Breast epithelium (tissue), 4 donors: Measurements from ENCODE around the gene GADL1. TPM values are rescaled to one million over a fixed set of nuclear protein-coding genes. Genes with fewer than 3 reads are reported as not detected.

ENCODE experiments used
- DNase-seq, 2 donors: peaks; one replicate each; pipeline ENCODE4 v3.0.0-alpha.2; 2019; ENCODE audit warnings: low spot score in 2 of 2
- H3K27ac ChIP-seq, 2 donors: fragments of 200-600 bp; sonication (generic) in 1 of 2; one replicate each; pipeline ENCODE4 v1.5.1; 2016 to 2019; ENCODE audit warnings: mild to moderate bottlenecking in 1 of 2
- H3K27me3 ChIP-seq, 2 donors: fragments of 200-600 bp; sonication (generic) in 1 of 2; one replicate each; pipeline versions ENCODE4 v1.5.1 to v1.6.0; 2017 to 2019; ENCODE audit warnings: control low read depth in 1 of 2, mild to moderate bottlenecking in 1 of 2
- H3K36me3 ChIP-seq: fragments of 200-600 bp; one replicate; pipeline ENCODE4 v1.5.1; 2019
- H3K4me1 ChIP-seq, 2 donors: fragments of 200-600 bp; sonication (generic); one replicate each; pipeline ENCODE4 v1.5.1; 2016 to 2019; ENCODE audit warnings: control low read depth in 1 of 2
- H3K4me3 ChIP-seq, 3 donors: fragments of 200-600 bp; sonication (generic); 1 replicate in 2 of 3; 2 replicates in 1 of 3; pipeline ENCODE4 v1.5.1; 2016 to 2019; ENCODE audit warnings: mild to moderate bottlenecking in 3 of 3, moderate library complexity in 2 of 3
- H3K9me3 ChIP-seq, 2 donors: fragments of 200-600 bp; sonication (generic) in 1 of 2; one replicate each; pipeline ENCODE4 v1.5.1; 2016 to 2019; ENCODE audit warnings: control low read depth in 1 of 2
- POLR2A ChIP-seq: fragments of 450-650 bp; IDR thresholded peaks from one replicate; pipeline ENCODE4 v1.6.1; 2016; ENCODE audit warnings: antibody characterized with exemption, mild to moderate bottlenecking, moderate library complexity
- POLR2AphosphoS5 ChIP-seq, 3 donors: sonication (generic); formaldehyde crosslinking; IDR thresholded peaks; one replicate each; pipeline ENCODE4 v1.6.1; 2017; ENCODE audit warnings: antibody characterized with exemption in 3 of 3
- intact Hi-C: fragments of 100-400 bp; cut with DNase I; formaldehyde crosslinking; loops from one replicate; pipeline ENCODE4 v1.15.1; 2023; ENCODE audit warnings: low total_unique reads
- total RNA-seq, 3 donors: library from RNA; depleted of rRNA; stranded (reverse); fragments of >200 nt; gene quantifications; one replicate each; pipeline ENCODE4 v1.1.0, GENCODE V29; 2016
- TF ChIP-seq, protein P1 (sequence below), 3 donors: fragments of 450-650 bp; IDR thresholded peaks; one replicate each; pipeline ENCODE4 v1.5.1; 2016 to 2017; ENCODE audit warnings: antibody characterized with exemption in 3 of 3, mild to moderate bottlenecking in 3 of 3, moderate library complexity in 3 of 3

Gene GADL1
- total RNA-seq, 3 donors from 2014 or later: not detected

DNA sequence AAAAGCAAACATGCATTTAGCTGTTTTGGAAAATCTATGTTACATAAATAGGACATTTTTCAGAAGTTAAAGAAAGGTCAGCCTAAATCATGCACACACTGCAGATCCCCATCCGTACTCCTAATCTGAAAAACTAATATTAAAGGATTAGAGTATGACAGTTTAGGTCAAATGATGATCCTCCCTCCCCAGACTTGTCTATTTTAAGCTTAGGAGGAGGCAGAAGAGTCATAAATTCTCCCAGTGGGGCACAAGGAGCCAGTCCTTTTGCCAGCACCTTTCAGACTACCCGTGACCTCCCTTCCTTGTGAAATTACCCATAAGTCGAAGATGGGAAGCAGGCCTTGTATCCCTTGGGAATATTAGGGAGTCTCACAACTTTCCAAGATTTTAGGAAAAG, 210.1 kb downstream of the GADL1 start:
- H3K27ac ChIP-seq: peak overlapping the region in 1 of 2 donors; percentile 4
- H3K9me3 ChIP-seq: no peaks in the 10 kb centered on the region
- H3K4me3 ChIP-seq: no peak overlapping the region
- peaks cover 4 to 8% of the 10 kb centered on the region in 2 donors for H3K4me1 ChIP-seq
- H3K27me3 ChIP-seq: no peaks in the 10 kb centered on the region
- intact Hi-C loops: no loop called here
- H3K36me3 ChIP-seq: no peaks in the 10 kb centered on the region
- TF ChIP-seq POLR2AphosphoS5 (IDR thresholded peaks at IDR 0.05) (no peak), POLR2A (no peak)
- TF ChIP-seq, protein P1, sequence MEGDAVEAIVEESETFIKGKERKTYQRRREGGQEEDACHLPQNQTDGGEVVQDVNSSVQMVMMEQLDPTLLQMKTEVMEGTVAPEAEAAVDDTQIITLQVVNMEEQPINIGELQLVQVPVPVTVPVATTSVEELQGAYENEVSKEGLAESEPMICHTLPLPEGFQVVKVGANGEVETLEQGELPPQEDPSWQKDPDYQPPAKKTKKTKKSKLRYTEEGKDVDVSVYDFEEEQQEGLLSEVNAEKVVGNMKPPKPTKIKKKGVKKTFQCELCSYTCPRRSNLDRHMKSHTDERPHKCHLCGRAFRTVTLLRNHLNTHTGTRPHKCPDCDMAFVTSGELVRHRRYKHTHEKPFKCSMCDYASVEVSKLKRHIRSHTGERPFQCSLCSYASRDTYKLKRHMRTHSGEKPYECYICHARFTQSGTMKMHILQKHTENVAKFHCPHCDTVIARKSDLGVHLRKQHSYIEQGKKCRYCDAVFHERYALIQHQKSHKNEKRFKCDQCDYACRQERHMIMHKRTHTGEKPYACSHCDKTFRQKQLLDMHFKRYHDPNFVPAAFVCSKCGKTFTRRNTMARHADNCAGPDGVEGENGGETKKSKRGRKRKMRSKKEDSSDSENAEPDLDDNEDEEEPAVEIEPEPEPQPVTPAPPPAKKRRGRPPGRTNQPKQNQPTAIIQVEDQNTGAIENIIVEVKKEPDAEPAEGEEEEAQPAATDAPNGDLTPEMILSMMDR (IDR thresholded peaks at IDR 0.05): no peak
- no peak for DNase-seq

DNA sequence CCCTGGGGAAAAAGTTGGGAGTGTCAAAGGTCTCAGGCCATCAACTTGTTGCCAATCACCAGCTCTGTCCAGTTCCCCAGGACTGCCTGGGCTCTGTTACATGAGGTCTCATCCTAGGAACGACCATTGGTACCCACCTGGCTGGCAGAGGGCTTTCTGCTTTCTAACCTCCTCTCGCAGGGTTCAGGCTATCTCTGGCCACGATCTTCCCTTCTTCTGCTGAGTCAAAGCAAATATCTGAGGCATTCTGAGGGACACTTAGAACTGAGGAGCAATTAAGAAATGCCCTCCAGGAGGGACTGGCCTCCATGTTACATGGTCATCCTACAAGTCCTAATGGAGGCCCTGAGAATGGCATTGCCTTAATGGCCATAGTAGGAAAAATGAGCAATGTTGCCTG, 210.7 kb downstream of the GADL1 start:
- intact Hi-C loops: no loop called here
- no peaks in the 10 kb centered on the region for H3K36me3 ChIP-seq

DNA sequence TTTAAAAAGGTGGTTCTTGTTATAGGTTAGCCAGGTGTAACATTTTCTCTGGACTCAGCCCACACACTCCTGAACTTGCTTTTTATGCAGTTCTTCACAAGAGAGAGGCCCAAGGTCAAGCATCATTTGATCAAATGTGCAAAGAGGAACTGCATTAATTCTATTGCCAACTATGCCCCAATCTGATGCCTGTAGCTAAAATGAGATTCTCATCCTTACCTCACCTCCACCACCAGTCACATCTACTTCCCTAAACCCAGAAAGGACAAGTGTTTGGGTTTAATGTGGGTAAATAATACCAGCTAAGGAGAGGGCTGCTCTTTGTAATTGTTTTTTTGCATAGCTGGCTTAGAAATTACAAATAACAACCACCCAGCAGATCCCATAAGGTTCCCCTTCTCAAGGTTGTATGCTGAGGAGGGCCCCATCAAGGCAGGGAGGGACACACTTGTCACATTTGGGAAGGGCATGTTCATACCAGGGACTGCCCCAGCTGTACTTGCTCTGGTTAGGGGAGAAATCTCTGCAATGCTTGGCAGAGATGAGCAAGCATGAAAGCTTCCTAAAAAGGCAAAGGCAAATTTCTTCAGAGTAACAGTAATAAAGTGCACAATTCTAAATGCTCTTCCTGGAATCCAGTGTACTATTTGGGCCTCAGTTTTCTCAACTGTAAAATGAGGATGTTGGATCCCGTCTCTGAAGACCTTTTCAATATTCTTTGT, 211.9 kb downstream of the GADL1 start:
- Histone ChIP-seq H3K9me3 (no peaks in the 10 kb centered on the region), H3K36me3 (no peaks in the 10 kb centered on the region), H3K27ac (peak overlapping the region; percentile 65 to 76), H3K4me3 (no peak overlapping the region), H3K4me1 (peaks cover 0 to 4% of the 10 kb centered on the region in 2 donors), H3K27me3 (no peaks in the 10 kb centered on the region)
- DNase-seq: no peak
- TF ChIP-seq POLR2A (no peak), POLR2AphosphoS5 (IDR thresholded peaks at IDR 0.05) (no peak)
- TF ChIP-seq, protein P1 (IDR thresholded peaks at IDR 0.05): no peak
- intact Hi-C loops: no loop called here

More for the DNA sequence above, 210.7 kb downstream of the GADL1 start:
- no peak for DNase-seq
- TF ChIP-seq POLR2AphosphoS5 (IDR thresholded peaks at IDR 0.05) (no peak), POLR2A (no peak)
- TF ChIP-seq, protein P1 (IDR thresholded peaks at IDR 0.05): no peak
- H3K27ac ChIP-seq: peak overlapping the region; percentile 38 to 65
- no peaks in the 10 kb centered on the region for H3K27me3 ChIP-seq
- peaks cover 2 to 4% of the 10 kb centered on the region in 2 donors for H3K4me1 ChIP-seq
- no peak overlapping the region for H3K4me3 ChIP-seq
- no peaks in the 10 kb centered on the region for H3K9me3 ChIP-seq

DNA sequence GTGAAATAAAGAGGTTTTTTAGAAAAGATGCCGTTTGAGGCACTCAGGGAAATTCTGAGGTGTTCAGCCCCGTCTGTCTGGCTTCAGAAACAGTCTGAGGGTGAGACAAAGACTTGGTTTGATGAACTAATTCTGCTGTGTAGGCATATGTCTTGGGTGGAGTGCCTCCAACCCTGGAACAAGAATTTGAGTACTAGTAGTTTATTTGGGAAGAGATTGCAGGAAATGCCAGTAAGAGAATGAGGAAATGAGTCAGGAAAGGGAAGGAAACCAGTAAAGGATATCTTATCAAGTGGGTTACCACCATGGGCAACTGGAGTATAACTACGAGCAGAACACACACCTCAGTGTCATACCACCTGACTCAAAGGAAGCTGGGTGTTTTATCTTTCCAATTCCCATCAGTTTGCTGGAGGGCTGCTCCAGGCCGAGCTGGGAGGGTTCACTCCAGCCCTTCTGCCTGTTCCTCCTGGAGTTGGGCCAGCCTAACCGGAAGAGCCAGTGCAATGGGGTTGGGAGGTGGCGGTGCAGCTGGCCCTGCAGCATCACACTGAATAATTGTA, 212.7 kb downstream of the GADL1 start:
- peak overlapping the region in 1 of 3 donors; percentile 16 for H3K4me3 ChIP-seq
- no peak for TF ChIP-seq POLR2A
- TF ChIP-seq POLR2AphosphoS5 (IDR thresholded peaks at IDR 0.05): peak in 2 of 3 donors; percentile 19 to 59
- peak overlapping the region; percentile 65 to 76 for H3K27ac ChIP-seq
- no peaks in the 10 kb centered on the region for H3K27me3 ChIP-seq
- H3K36me3 ChIP-seq: no peaks in the 10 kb centered on the region
- DNase-seq: no peak
- H3K9me3 ChIP-seq: no peaks in the 10 kb centered on the region
- intact Hi-C loops: no loop called here
- H3K4me1 ChIP-seq: peaks cover 0 to 4% of the 10 kb centered on the region in 2 donors

DNA sequence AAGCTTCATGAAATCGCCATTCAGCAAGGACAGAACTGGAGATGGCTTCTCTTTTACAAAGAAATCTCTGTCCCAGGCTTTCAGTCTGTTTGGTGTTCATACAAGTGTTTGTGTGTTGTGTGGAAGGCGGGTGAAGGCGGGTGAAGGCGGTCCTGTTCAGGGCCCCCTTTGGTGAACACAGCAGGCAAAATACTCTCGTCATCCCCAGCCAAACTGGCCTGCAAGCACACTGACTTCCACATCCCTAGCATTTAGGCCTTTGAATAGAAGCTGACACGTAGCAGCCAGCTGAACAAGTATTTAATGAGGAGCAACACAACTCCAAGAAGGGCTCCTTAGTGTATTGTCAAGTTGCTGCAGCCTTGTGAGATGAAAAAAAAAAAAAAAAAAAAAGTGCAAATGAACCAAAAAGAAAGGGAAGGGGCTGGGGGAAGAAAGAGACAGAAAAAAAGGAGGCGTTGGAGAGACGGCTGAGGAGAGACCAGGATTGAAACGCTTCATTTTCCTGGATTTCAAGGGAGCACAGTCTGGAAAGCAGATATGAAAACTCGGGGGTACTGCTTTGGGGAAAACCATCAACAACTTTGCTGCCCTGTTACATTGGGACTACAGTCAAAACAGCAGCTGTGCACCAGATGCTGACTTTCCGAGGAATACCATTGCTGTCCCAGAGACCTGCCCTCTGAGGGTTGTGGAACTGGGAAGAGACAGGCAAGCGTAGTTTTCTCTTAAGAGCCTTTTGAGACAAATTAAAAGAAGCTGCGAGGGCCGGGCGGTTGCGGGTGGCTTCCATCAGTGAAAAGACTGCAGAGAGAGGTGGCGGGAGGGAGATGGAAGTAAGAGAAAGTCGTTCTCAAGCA, 213.4 kb downstream of the GADL1 start:
- no peak for TF ChIP-seq POLR2A
- TF ChIP-seq, protein P1 (IDR thresholded peaks at IDR 0.05): no peak
- TF ChIP-seq POLR2AphosphoS5 (IDR thresholded peaks at IDR 0.05): no peak
- Histone ChIP-seq H3K4me3 (peak overlapping the region in 1 of 3 donors; percentile 16), H3K4me1 (peaks cover 0 to 4% of the 10 kb centered on the region in 2 donors), H3K27ac (peak overlapping the region; percentile 65 to 76), H3K9me3 (no peaks in the 10 kb centered on the region), H3K36me3 (no peaks in the 10 kb centered on the region), H3K27me3 (no peaks in the 10 kb centered on the region)
- no peak for DNase-seq
- intact Hi-C loops: no loop called here
